ENCODE measurements around the gene GPR55. TPM values are rescaled to one million over a fixed set of nuclear protein-coding genes. Genes with fewer than 3 reads are reported as not detected.

GPR55 gene
- total and polyA plus RNA-seq, 2 donors (not counting 1 experiment from before 2014, with no cell fraction given), result 3.0 to 4.1 TPM

GRCh38 chr2:230878599-230879188 lies 46.3 kb downstream of the GPR55 start:
- peaks cover 16% of the 10 kb centered on the region for H3K79me2 ChIP-seq (ENCODE audit: control insufficient read depth, insufficient read depth, low read length)
- no peak for TF ChIP-seq EZH2 (IDR thresholded peaks at IDR 0.05; ENCODE audit: borderline replicate concordance, insufficient read depth, low read depth, low read length, poor library complexity, severe bottlenecking)
- TF ChIP-seq CTCF (IDR thresholded peaks at IDR 0.05), result no peak
- H3K4me2 ChIP-seq (replicated peaks; ENCODE audit: low read depth, low read length, poor library complexity, severe bottlenecking), result peak overlapping the region; percentile 74
- peak overlapping the region in 2 of 5 experiments; percentile 5 to 26 for H3K4me3 ChIP-seq (ENCODE audit: control extremely low read depth in 1 of 5, extremely low read depth in 1 of 5, insufficient read depth in 1 of 5, low read depth in 2 of 5, low read length in 4 of 5)
- ATAC-seq (ENCODE audit: low read depth), result no peak
- peak overlapping the region; percentile 80 to 83 for H3K27ac ChIP-seq (ENCODE audit: low read length in 2 of 2)
- ChIA-PET CTCF (interaction anchor here (0.6 to 2.3 kb wide), 12 partner anchors 12 to 108 kb away, joined by 3 to 11 read pairs (median 4); partner anchors contain the start of gene ITM2C), POLR2A (interaction anchor here (1.0 to 1.7 kb wide), 3 partner anchors 14 to 20 kb away, joined by 3 to 4 read pairs (median 3); partner anchors contain the start of gene ITM2C)
- no peaks in the 10 kb centered on the region for H3K27me3 ChIP-seq (replicated peaks in 1 of 4; ENCODE audit: control extremely low read depth in 1 of 4, control insufficient read depth in 3 of 4, insufficient read depth in 4 of 4, low read length in 3 of 4)
- peaks cover 0 to 24% of the 10 kb centered on the region in 2 experiments for H3K36me3 ChIP-seq (replicated peaks in 1 of 2; ENCODE audit: control extremely low read depth in 1 of 2, control insufficient read depth in 1 of 2, extremely low read depth in 1 of 2, insufficient read depth in 2 of 2, low read length in 1 of 2)
- H3K9me3 ChIP-seq (ENCODE audit: control extremely low read depth in 1 of 3, control insufficient read depth in 2 of 3, insufficient read depth in 1 of 3, low read length in 2 of 3), result peaks cover 0 to 7% (median 0%) of the 10 kb centered on the region in 3 donors
- Mint-ChIP-seq H3K27ac (peak overlapping the region; percentile 92), H3K27me3 (no peaks in the 10 kb centered on the region), H3K9me3 (ENCODE audit: insufficient read depth) (no peaks in the 10 kb centered on the region), H3K4me1 (peaks cover 46% of the 10 kb centered on the region), H3K4me3 (no peak overlapping the region)
- peak overlapping the region; percentile 22 for H3K9ac ChIP-seq (ENCODE audit: low read length)
- intact Hi-C loops (cut with micrococcal nuclease), result loop anchor here (2.0 to 10.0 kb wide), 2 partner anchors 14 to 516 kb away; partner anchors contain the start of gene B3GNT7
- no peaks in the 10 kb centered on the region for H4K20me1 ChIP-seq (ENCODE audit: control insufficient read depth, insufficient read depth, low read length, poor library complexity, severe bottlenecking)
- peak overlapping the region; percentile 82 for H2AFZ ChIP-seq (ENCODE audit: insufficient read depth, low read depth, low read length, poor library complexity, severe bottlenecking)
- WGBS (ENCODE audit: insufficient coverage), result 86% methylated on average over 2 of the region's 10 CpGs
- peaks cover 59 to 60% of the 10 kb centered on the region in 2 donors for H3K4me1 ChIP-seq (ENCODE audit: control insufficient read depth in 2 of 2, insufficient read depth in 2 of 2, low read length in 2 of 2)
- DNase-seq, result no peak

All from B cell (primary cell).